H9 (cell line): Measurements from ENCODE around the gene CEP112. TPM values are rescaled to one million over a fixed set of nuclear protein-coding genes. Genes with fewer than 3 reads are reported as not detected.
"Not testable (repeated sequence)": the region's sequence is repeated elsewhere in the genome, so short reads cannot be mapped to it uniquely, and the experiment has no call there.

ENCODE experiments used
- DNase-seq: peaks from one replicate; pipeline ENCODE4 v3.0.0-alpha.2; 2017
- H2AFZ ChIP-seq: one replicate; pipeline ENCODE4 v1.6.1; 2013; ENCODE audit warnings: mild to moderate bottlenecking, low read length, control low read depth, moderate library complexity
- H2AK5ac ChIP-seq: 2 replicates; pipeline ENCODE4 v1.6.1; 2013; ENCODE audit warnings: low read length, control low read depth, mixed read lengths; ENCODE audit not compliant: insufficient read length
- H2BK120ac ChIP-seq: one replicate; pipeline ENCODE4 v1.6.1; 2013; ENCODE audit warnings: low read depth, mild to moderate bottlenecking, low read length, control low read depth, inconsistent platforms; ENCODE audit not compliant: poor library complexity, severe bottlenecking
- H2BK12ac ChIP-seq: 2 replicates; pipeline ENCODE4 v1.6.1; 2013; ENCODE audit warnings: low read length, control low read depth, mixed read lengths, low read depth; ENCODE audit not compliant: insufficient read length
- H2BK15ac ChIP-seq: 2 replicates; pipeline ENCODE4 v1.6.1; 2013; ENCODE audit warnings: low read depth, low read length, control low read depth
- H2BK20ac ChIP-seq: one replicate; pipeline ENCODE4 v1.6.1; 2013; ENCODE audit warnings: low read depth, mild to moderate bottlenecking, low read length, control low read depth, inconsistent platforms; ENCODE audit not compliant: poor library complexity, severe bottlenecking
- H2BK5ac ChIP-seq: 2 replicates; pipeline ENCODE4 v1.6.1; 2013; ENCODE audit warnings: low read length, control low read depth, mixed read lengths; ENCODE audit not compliant: insufficient read length
- H3K14ac ChIP-seq: 2 replicates; pipeline ENCODE4 v1.6.1; 2013; ENCODE audit warnings: low read length, control low read depth; ENCODE audit not compliant: insufficient read depth
- H3K18ac ChIP-seq: 2 replicates; pipeline ENCODE4 v1.6.1; 2013; ENCODE audit warnings: low read depth, mild to moderate bottlenecking, mixed read lengths, low read length, control low read depth; ENCODE audit not compliant: insufficient read length
- H3K23ac ChIP-seq: 2 replicates; pipeline ENCODE4 v1.6.1; 2013; ENCODE audit warnings: low read length, control low read depth, mixed read lengths, low read depth; ENCODE audit not compliant: insufficient read length
- H3K23me2 ChIP-seq: 2 replicates; pipeline ENCODE4 v1.6.1; 2013; ENCODE audit warnings: low read depth, mild to moderate bottlenecking, mixed read lengths, low read length, control low read depth; ENCODE audit not compliant: insufficient read length, poor library complexity, severe bottlenecking
- H3K27ac ChIP-seq: 2 replicates; pipeline ENCODE4 v1.5.1; 2013; ENCODE audit warnings: low read length, control low read depth, mixed read lengths, low read depth; ENCODE audit not compliant: insufficient read length
- H3K27me3 ChIP-seq: 2 replicates; pipeline ENCODE4 v1.6.1; 2013; ENCODE audit warnings: low read length, control low read depth, inconsistent platforms; ENCODE audit not compliant: insufficient read depth
- H3K4ac ChIP-seq: 2 replicates; pipeline ENCODE4 v1.6.1; 2013; ENCODE audit warnings: low read depth, mild to moderate bottlenecking, control low read depth, inconsistent platforms, low read length, moderate library complexity
- H3K4me1 ChIP-seq: 2 replicates; pipeline ENCODE4 v1.6.1; 2013; ENCODE audit warnings: low read length, control low read depth, inconsistent platforms; ENCODE audit not compliant: insufficient read depth
- H3K4me2 ChIP-seq: 2 replicates; pipeline ENCODE4 v1.6.1; 2013; ENCODE audit warnings: low read length, control low read depth, mixed read lengths; ENCODE audit not compliant: insufficient read length, insufficient read depth
- H3K56ac ChIP-seq: 2 replicates; pipeline ENCODE4 v1.6.1; 2013; ENCODE audit warnings: low read depth, mild to moderate bottlenecking, mixed read lengths, low read length, control low read depth; ENCODE audit not compliant: insufficient read length
- H3K79me1 ChIP-seq: 2 replicates; pipeline ENCODE4 v1.6.1; 2013; ENCODE audit warnings: low read depth, mild to moderate bottlenecking, moderate library complexity, low read length, control low read depth, inconsistent platforms; ENCODE audit not compliant: insufficient read depth, poor library complexity, severe bottlenecking
- H3K79me2 ChIP-seq: 2 replicates; pipeline ENCODE4 v1.6.1; 2013; ENCODE audit warnings: low read length, control low read depth, inconsistent platforms; ENCODE audit not compliant: insufficient read depth
- H3K9ac ChIP-seq: 2 replicates; pipeline ENCODE4 v1.6.1; 2013; ENCODE audit warnings: low read length, control low read depth, mixed read lengths; ENCODE audit not compliant: insufficient read length; ENCODE audit errors: extremely low read depth
- H3K9me3 ChIP-seq: one replicate; pipeline ENCODE4 v1.6.1; 2013; ENCODE audit warnings: low read depth, low read length, inconsistent platforms; ENCODE audit not compliant: control insufficient read depth
- H3T11ph ChIP-seq: one replicate; pipeline ENCODE4 v1.6.1; 2013; ENCODE audit warnings: mild to moderate bottlenecking, low read length, control low read depth, inconsistent platforms
- H4K20me1 ChIP-seq: one replicate; pipeline ENCODE4 v1.6.1; 2013; ENCODE audit not compliant: control insufficient read depth, insufficient read length, insufficient read depth
- H4K5ac ChIP-seq: 2 replicates; pipeline ENCODE4 v1.6.1; 2013; ENCODE audit warnings: low read depth, mild to moderate bottlenecking, mixed read lengths, low read length, control low read depth; ENCODE audit not compliant: insufficient read length
- H4K8ac ChIP-seq: replicated peaks from 2 replicates; pipeline ENCODE4 v1.6.1; 2013; ENCODE audit warnings: low read length, control low read depth, mixed read lengths, low read depth; ENCODE audit not compliant: insufficient read length
- H4K91ac ChIP-seq: 2 replicates; pipeline ENCODE4 v1.6.1; 2013; ENCODE audit warnings: low read depth, mild to moderate bottlenecking, moderate library complexity, mixed read lengths, low read length, control low read depth; ENCODE audit not compliant: insufficient read length
- H3K27ac Mint-ChIP-seq, 3 experiments: 2 replicates in 2 of 3; 3 replicates in 1 of 3; pipeline ENCODE4 v1.8.0; 2020 to 2021; ENCODE audit warnings: mixed read lengths in 3 of 3, mild to moderate bottlenecking in 1 of 3, moderate library complexity in 1 of 3
- H3K27me3 Mint-ChIP-seq: 2 replicates; pipeline ENCODE4 v1.8.0; 2021; ENCODE audit warnings: low read depth, mild to moderate bottlenecking, moderate library complexity, mixed read lengths
- H3K36me3 Mint-ChIP-seq, 3 experiments: 2 replicates in 2 of 3; 3 replicates in 1 of 3; pipeline ENCODE4 v1.8.0; 2020 to 2021; ENCODE audit warnings: low read depth in 3 of 3, mixed read lengths in 3 of 3; ENCODE audit not compliant: insufficient read depth in 1 of 3
- H3K4me1 Mint-ChIP-seq, 2 experiments: 2 replicates each; pipeline ENCODE4 v1.8.0; 2020; ENCODE audit warnings: mixed read lengths in 2 of 2
- H3K4me3 Mint-ChIP-seq, 2 experiments: 2 replicates in 1 of 2; 3 replicates in 1 of 2; pipeline ENCODE4 v1.8.0; 2020 to 2021; ENCODE audit warnings: mild to moderate bottlenecking in 2 of 2, mixed read lengths in 2 of 2, moderate library complexity in 1 of 2
- H3K9me3 Mint-ChIP-seq, 2 experiments: 2 replicates in 1 of 2; 3 replicates in 1 of 2; pipeline ENCODE4 v1.8.0; 2020; ENCODE audit warnings: mild to moderate bottlenecking in 2 of 2, mixed read lengths in 2 of 2, moderate library complexity in 1 of 2
- CTCF ChIP-seq: fragments of 200-600 bp; sonication (generic); conservative IDR thresholded peaks from 3 replicates; pipeline ENCODE4 v1.8.0; 2021; ENCODE audit warnings: antibody characterized with exemption, mild to moderate bottlenecking
- WGBS: extraction: QIAGEN DNeasy Blood & Tissue Kit; methylation state at CpG from one replicate; pipeline ENCODE4 v1.1.7; 2013; ENCODE audit warnings: missing lambda C conversion rate, low lambda C conversion rate, mixed read lengths; ENCODE audit not compliant: insufficient read length; ENCODE audit errors: extremely low coverage; 5-methylcytosine and 5-hydroxymethylcytosine counted together
- total RNA-seq: library from RNA; stranded (reverse); gene quantifications from 2 replicates; pipeline ENCODE4 v1.2.1, GENCODE V29; 2021

CEP112 gene
- total RNA-seq, 1 experiment from 2014 or later: 5.4 TPM

GRCh38 chr17:65783845-65784334 is 408.0 kb downstream of the CEP112 start:
- H3K27ac Mint-ChIP-seq: no peak overlapping the region
- no peaks in the 10 kb centered on the region for H3K23me2 ChIP-seq
- H3T11ph ChIP-seq: no peak overlapping the region
- no peak overlapping the region for H3K4ac ChIP-seq
- no CpG with 5 or more reads among the region's 4 CpGs for WGBS
- H4K20me1 ChIP-seq: no peaks in the 10 kb centered on the region
- no peak overlapping the region for H3K23ac ChIP-seq
- H3K56ac ChIP-seq: no peak overlapping the region
- H3K9me3 ChIP-seq: no peaks in the 10 kb centered on the region
- no peaks in the 10 kb centered on the region; a peak in 2 of 7 replicates for H3K36me3 Mint-ChIP-seq
- no peak for DNase-seq
- peaks cover 0 to 3% of the 10 kb centered on the region in 2 experiments; a peak in 1 of 5 replicates for H3K9me3 Mint-ChIP-seq
- H3K18ac ChIP-seq: no peak overlapping the region
- no peaks in the 10 kb centered on the region for H3K27me3 ChIP-seq
- H3K9ac ChIP-seq: no peak overlapping the region
- H4K91ac ChIP-seq: no peak overlapping the region
- no peak overlapping the region for H2BK15ac ChIP-seq
- H2BK120ac ChIP-seq: no peak overlapping the region
- no peak overlapping the region for H4K5ac ChIP-seq
- H3K79me1 ChIP-seq: no peaks in the 10 kb centered on the region
- peaks cover under 1% of the 10 kb centered on the region; the same call in 1 of the 2 replicates for H3K27me3 Mint-ChIP-seq
- H2BK12ac ChIP-seq: no peak overlapping the region
- H3K14ac ChIP-seq: no peak overlapping the region
- H3K79me2 ChIP-seq: no peaks in the 10 kb centered on the region
- no peak overlapping the region for H2BK20ac ChIP-seq
- H4K8ac ChIP-seq: no peak overlapping the region
- H2AFZ ChIP-seq: no peak overlapping the region
- no peak overlapping the region for H3K4me3 Mint-ChIP-seq
- H3K27ac ChIP-seq: no peak overlapping the region
- no peak overlapping the region for H3K4me2 ChIP-seq
- peaks cover 5 to 10% of the 10 kb centered on the region in 2 experiments; a peak in 2 of 4 replicates for H3K4me1 Mint-ChIP-seq
- no peak overlapping the region for H2BK5ac ChIP-seq
- no peak overlapping the region for H2AK5ac ChIP-seq
- H3K4me1 ChIP-seq: no peaks in the 10 kb centered on the region
- no peak for TF ChIP-seq CTCF

- H4K8ac ChIP-seq, H4K5ac ChIP-seq, H3K23me2 ChIP-seq, H3K9me3 Mint-ChIP-seq, H3K27me3 Mint-ChIP-seq, H3K9me3 ChIP-seq, H3K18ac ChIP-seq, H3K36me3 Mint-ChIP-seq, H2BK12ac ChIP-seq, H2BK15ac ChIP-seq, H3T11ph ChIP-seq, H3K27me3 ChIP-seq, H3K4ac ChIP-seq, H3K4me3 Mint-ChIP-seq, H2BK5ac ChIP-seq, H4K91ac ChIP-seq, H3K79me2 ChIP-seq, H2BK120ac ChIP-seq, H3K4me2 ChIP-seq, H3K27ac Mint-ChIP-seq, H4K20me1 ChIP-seq, H3K9ac ChIP-seq, H3K79me1 ChIP-seq, H3K27ac ChIP-seq, H3K14ac ChIP-seq, H3K23ac ChIP-seq, H3K56ac ChIP-seq, H3K4me1 ChIP-seq, H2AK5ac ChIP-seq, H2BK20ac ChIP-seq, DNase-seq, H2AFZ ChIP-seq: not testable (repeated sequence)
- peaks cover 5 to 10% of the 10 kb centered on the region in 2 experiments; a peak in 2 of 4 replicates for H3K4me1 Mint-ChIP-seq
- no CpG with 5 or more reads among the region's 1 CpG for WGBS
These were observed 409.7 kb downstream of the CEP112 start for GRCh38 chr17:65782104-65782706.
